Hepatocyte (in vitro differentiated cells): Measurements from ENCODE around the gene SLC9B2. TPM values are rescaled to one million over a fixed set of nuclear protein-coding genes. Genes with fewer than 3 reads are reported as not detected.

ENCODE experiments used
- DNase-seq: peaks from one replicate; pipeline ENCODE4 v3.0.0-alpha.2; 2016; ENCODE audit warnings: low spot score
- H2AFZ ChIP-seq: fragments of 200-600 bp; sonication (generic); 2 replicates; pipeline ENCODE4 v1.6.0; 2016; ENCODE audit warnings: antibody characterized with exemption, mild to moderate bottlenecking
- H3K27ac ChIP-seq: fragments of 200-600 bp; sonication (generic); 2 replicates; pipeline ENCODE4 v1.5.1; 2016; ENCODE audit warnings: mild to moderate bottlenecking
- H3K27me3 ChIP-seq: fragments of 200-600 bp; sonication (generic); 2 replicates; pipeline ENCODE4 v1.6.1; 2016
- H3K36me3 ChIP-seq: fragments of 200-600 bp; sonication (generic); replicated peaks from 2 replicates; pipeline ENCODE4 v1.5.1; 2016; ENCODE audit warnings: low read depth; ENCODE audit not compliant: insufficient read depth
- H3K4me1 ChIP-seq: fragments of 200-600 bp; sonication (generic); 2 replicates; pipeline ENCODE4 v1.5.1; 2016; ENCODE audit warnings: mild to moderate bottlenecking, moderate library complexity; ENCODE audit not compliant: insufficient read depth
- H3K4me2 ChIP-seq: fragments of 200-600 bp; sonication (generic); 2 replicates; pipeline ENCODE4 v1.6.0; 2016
- H3K4me3 ChIP-seq: fragments of 200-600 bp; sonication (generic); 2 replicates; pipeline ENCODE4 v1.5.1; 2016; ENCODE audit warnings: mild to moderate bottlenecking
- H3K79me2 ChIP-seq: fragments of 200-600 bp; sonication (generic); 2 replicates; pipeline ENCODE4 v1.6.0; 2017; ENCODE audit warnings: mild to moderate bottlenecking
- H3K9me2 ChIP-seq: fragments of 200-600 bp; sonication (generic); replicated peaks from 2 replicates; pipeline ENCODE4 v1.6.0; 2017; ENCODE audit warnings: mild to moderate bottlenecking; ENCODE audit not compliant: insufficient read depth
- H3K9me3 ChIP-seq: fragments of 200-600 bp; sonication (generic); 2 replicates; pipeline ENCODE4 v1.5.1; 2016; ENCODE audit warnings: low read depth, mild to moderate bottlenecking
- H4K20me1 ChIP-seq: fragments of 200-600 bp; sonication (generic); 2 replicates; pipeline ENCODE4 v1.6.0; 2016; ENCODE audit warnings: mild to moderate bottlenecking; ENCODE audit not compliant: insufficient read depth, poor library complexity, severe bottlenecking
- EZH2 ChIP-seq: fragments of 200-600 bp; sonication (generic); IDR thresholded peaks from 2 replicates; pipeline ENCODE4 v1.6.1; 2016; ENCODE audit warnings: antibody characterized with exemption, mild to moderate bottlenecking, borderline replicate concordance
- EZH2phosphoT487 ChIP-seq: fragments of 200-600 bp; sonication (generic); IDR thresholded peaks from one replicate; pipeline ENCODE4 v1.6.1; 2018; ENCODE audit warnings: antibody characterized with exemption, mild to moderate bottlenecking, low read depth, moderate library complexity; ENCODE audit not compliant: unreplicated experiment, severe bottlenecking
- WGBS: methylation state at CpG from one replicate; pipeline ENCODE4 v1.1.6; 2016; ENCODE audit warnings: low lambda C conversion rate; ENCODE audit errors: missing lambda C conversion rate; 5-methylcytosine and 5-hydroxymethylcytosine counted together
- polyA plus RNA-seq: library from polyadenylated mRNA; unstranded; fragments of >200 nt; fragmentation: Nextera tagmentation; extraction: Ambion mirVana; gene quantifications from 2 replicates; pipeline ENCODE4 v1.2.1, GENCODE V29; 2016
- total RNA-seq: library from RNA; depleted of rRNA; stranded (reverse); fragments of >200 nt; gene quantifications from 2 replicates; pipeline ENCODE4 v1.2.3, GENCODE V29; 2014
- TF ChIP-seq, protein P1 (sequence below): fragments of 200-600 bp; sonication (generic); IDR thresholded peaks from 2 replicates; pipeline ENCODE4 v1.5.1; 2016; ENCODE audit warnings: antibody characterized with exemption, mild to moderate bottlenecking; ENCODE audit not compliant: poor library complexity

SLC9B2 gene
- total and polyA plus RNA-seq, 2 experiments from 2014 or later: 13.8 to 20.5 TPM

DNA sequence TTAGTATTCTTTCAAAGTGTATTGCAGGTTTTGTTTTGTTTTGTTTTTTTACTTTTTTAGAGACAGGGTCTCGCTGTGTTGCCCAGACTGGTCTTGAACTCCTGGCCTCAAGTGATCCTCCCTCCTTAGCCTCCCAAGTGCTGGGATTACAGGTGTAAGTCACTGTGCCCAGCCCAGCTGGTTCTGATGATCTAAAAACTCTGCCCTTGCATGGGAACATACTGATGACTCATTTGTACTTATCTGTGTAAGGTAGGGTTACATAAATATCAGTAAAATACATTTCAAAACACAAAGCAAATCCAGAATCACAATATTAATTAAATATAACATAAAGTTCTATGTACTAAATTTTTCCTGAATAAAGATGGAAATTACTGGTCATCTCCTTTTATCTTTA lies 49.7 kb downstream of the SLC9B2 start:
- DNase-seq: no peak
- H3K4me2 ChIP-seq: no peak overlapping the region
- H4K20me1 ChIP-seq: no peaks in the 10 kb centered on the region
- H2AFZ ChIP-seq: no peak overlapping the region
- H3K4me3 ChIP-seq: no peak overlapping the region
- H3K4me1 ChIP-seq: no peaks in the 10 kb centered on the region
- no peaks in the 10 kb centered on the region for H3K9me3 ChIP-seq
- WGBS: 93% methylated on average over 1 of the region's 1 CpG
- no peaks in the 10 kb centered on the region for H3K27me3 ChIP-seq
- no peaks in the 10 kb centered on the region for H3K9me2 ChIP-seq
- TF ChIP-seq, protein P1, sequence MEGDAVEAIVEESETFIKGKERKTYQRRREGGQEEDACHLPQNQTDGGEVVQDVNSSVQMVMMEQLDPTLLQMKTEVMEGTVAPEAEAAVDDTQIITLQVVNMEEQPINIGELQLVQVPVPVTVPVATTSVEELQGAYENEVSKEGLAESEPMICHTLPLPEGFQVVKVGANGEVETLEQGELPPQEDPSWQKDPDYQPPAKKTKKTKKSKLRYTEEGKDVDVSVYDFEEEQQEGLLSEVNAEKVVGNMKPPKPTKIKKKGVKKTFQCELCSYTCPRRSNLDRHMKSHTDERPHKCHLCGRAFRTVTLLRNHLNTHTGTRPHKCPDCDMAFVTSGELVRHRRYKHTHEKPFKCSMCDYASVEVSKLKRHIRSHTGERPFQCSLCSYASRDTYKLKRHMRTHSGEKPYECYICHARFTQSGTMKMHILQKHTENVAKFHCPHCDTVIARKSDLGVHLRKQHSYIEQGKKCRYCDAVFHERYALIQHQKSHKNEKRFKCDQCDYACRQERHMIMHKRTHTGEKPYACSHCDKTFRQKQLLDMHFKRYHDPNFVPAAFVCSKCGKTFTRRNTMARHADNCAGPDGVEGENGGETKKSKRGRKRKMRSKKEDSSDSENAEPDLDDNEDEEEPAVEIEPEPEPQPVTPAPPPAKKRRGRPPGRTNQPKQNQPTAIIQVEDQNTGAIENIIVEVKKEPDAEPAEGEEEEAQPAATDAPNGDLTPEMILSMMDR: no peak
- TF ChIP-seq EZH2phosphoT487: no peak
- TF ChIP-seq EZH2: no peak
- H3K27ac ChIP-seq: no peak overlapping the region
- no peaks in the 10 kb centered on the region for H3K36me3 ChIP-seq
- no peaks in the 10 kb centered on the region for H3K79me2 ChIP-seq

DNA sequence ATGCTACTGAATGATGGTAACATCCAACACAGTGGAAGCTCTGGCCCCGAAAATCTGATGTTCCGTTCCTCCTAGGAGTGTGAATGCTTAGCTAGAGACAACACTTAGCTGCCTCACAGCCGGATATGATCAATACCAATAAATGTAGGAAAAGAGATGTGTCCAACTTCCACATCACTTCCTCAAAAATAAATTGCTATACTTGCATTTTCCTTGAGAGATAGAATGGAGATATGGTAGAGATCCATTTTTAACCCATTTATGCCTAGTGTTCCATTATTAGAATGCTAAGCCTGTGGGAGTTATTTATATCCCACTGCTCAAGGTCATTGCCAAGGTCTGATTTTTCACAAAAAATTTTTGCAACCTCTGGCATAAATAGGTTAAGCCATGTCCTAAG lies 51.6 kb downstream of the SLC9B2 start:
- Histone ChIP-seq H3K27ac (no peak overlapping the region), H2AFZ (no peak overlapping the region), H3K4me2 (no peak overlapping the region), H3K9me2 (no peaks in the 10 kb centered on the region), H3K4me3 (no peak overlapping the region), H3K4me1 (no peaks in the 10 kb centered on the region), H3K9me3 (no peaks in the 10 kb centered on the region), H4K20me1 (no peaks in the 10 kb centered on the region), H3K79me2 (no peaks in the 10 kb centered on the region), H3K27me3 (no peaks in the 10 kb centered on the region), H3K36me3 (no peaks in the 10 kb centered on the region)
- TF ChIP-seq, protein P1: no peak
- TF ChIP-seq EZH2phosphoT487: no peak
- no peak for TF ChIP-seq EZH2
- WGBS: 97% methylated on average over 3 of the region's 3 CpGs
- no peak for DNase-seq

DNA sequence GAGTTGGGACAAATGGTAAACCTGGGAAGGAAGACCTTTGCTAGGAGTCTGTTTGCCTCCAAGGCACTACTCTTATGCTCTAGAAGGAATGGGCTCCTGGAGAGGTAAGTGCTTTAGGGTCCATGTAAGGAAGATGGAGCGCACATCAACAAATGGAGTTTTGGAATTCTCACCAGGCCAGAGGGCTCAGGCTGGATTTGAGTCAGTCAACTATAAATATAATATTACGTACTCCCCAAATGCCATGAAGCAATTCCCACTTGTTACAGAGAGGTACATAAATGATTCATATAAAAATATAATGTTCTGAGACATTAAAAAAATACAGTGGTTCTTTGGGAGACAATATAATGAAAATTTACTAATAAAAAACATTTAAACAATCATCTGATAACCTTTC lies 55.4 kb downstream of the SLC9B2 start:
- H3K4me2 ChIP-seq: no peak overlapping the region
- TF ChIP-seq, protein P1: no peak
- TF ChIP-seq EZH2phosphoT487 (no peak), EZH2 (no peak)
- H3K9me2 ChIP-seq: no peaks in the 10 kb centered on the region
- H3K79me2 ChIP-seq: no peaks in the 10 kb centered on the region
- H4K20me1 ChIP-seq: no peaks in the 10 kb centered on the region
- no peak overlapping the region for H3K27ac ChIP-seq
- no peak for DNase-seq
- no peaks in the 10 kb centered on the region for H3K27me3 ChIP-seq
- H3K9me3 ChIP-seq: no peaks in the 10 kb centered on the region
- whole genome bisulfite sequencing: 97% methylated on average over 2 of the region's 2 CpGs
- no peak overlapping the region for H2AFZ ChIP-seq
- no peaks in the 10 kb centered on the region for H3K36me3 ChIP-seq
- no peaks in the 10 kb centered on the region for H3K4me1 ChIP-seq
- no peak overlapping the region for H3K4me3 ChIP-seq
